Ovary (tissue), 3 donors: ENCODE measurements around the gene GFRA1.

ENCODE experiments used
- CTCF ChIP-seq, 3 donors: fragments of 450-650 bp in 2 of 3; fragments of 200-600 bp in 1 of 3; IDR thresholded peaks; one replicate each; pipeline versions ENCODE4 v1.5.1 to v1.8.0; 2016 to 2022; ENCODE audit warnings: antibody characterized with exemption in 3 of 3, mild to moderate bottlenecking in 1 of 3
- POLR2A ChIP-seq: fragments of 450-650 bp; IDR thresholded peaks from one replicate; pipeline ENCODE4 v1.6.1; 2017; ENCODE audit warnings: antibody characterized with exemption, mild to moderate bottlenecking, moderate library complexity
- donor health status: DM: no; HTN: no; CAD: no.

- no peak for TF ChIP-seq POLR2A
- TF ChIP-seq CTCF (IDR thresholded peaks at IDR 0.05): no peak
These were observed 39.8 kb downstream of the GFRA1 start for GRCh38 chr10:116233230-116233629.
